ENCODE results near the gene KCNH6.

Gene KCNH6

GRCh38 chr17:63514974-63515373 is 8.2 kb upstream of the KCNH6 start:
- TF ChIP-seq, protein P1, sequence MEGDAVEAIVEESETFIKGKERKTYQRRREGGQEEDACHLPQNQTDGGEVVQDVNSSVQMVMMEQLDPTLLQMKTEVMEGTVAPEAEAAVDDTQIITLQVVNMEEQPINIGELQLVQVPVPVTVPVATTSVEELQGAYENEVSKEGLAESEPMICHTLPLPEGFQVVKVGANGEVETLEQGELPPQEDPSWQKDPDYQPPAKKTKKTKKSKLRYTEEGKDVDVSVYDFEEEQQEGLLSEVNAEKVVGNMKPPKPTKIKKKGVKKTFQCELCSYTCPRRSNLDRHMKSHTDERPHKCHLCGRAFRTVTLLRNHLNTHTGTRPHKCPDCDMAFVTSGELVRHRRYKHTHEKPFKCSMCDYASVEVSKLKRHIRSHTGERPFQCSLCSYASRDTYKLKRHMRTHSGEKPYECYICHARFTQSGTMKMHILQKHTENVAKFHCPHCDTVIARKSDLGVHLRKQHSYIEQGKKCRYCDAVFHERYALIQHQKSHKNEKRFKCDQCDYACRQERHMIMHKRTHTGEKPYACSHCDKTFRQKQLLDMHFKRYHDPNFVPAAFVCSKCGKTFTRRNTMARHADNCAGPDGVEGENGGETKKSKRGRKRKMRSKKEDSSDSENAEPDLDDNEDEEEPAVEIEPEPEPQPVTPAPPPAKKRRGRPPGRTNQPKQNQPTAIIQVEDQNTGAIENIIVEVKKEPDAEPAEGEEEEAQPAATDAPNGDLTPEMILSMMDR (IDR thresholded peaks at IDR 0.05; ENCODE audit: low read depth, low read length): no peak
- H3K4me3 ChIP-seq (ENCODE audit: low read depth, low read length): no peak overlapping the region
- in situ Hi-C loops (cut with HindIII; ENCODE audit: low sequenced_read_pairs): no loop called here
- DNase-seq (ENCODE audit: low read depth, low spot score): no peak

DNA sequence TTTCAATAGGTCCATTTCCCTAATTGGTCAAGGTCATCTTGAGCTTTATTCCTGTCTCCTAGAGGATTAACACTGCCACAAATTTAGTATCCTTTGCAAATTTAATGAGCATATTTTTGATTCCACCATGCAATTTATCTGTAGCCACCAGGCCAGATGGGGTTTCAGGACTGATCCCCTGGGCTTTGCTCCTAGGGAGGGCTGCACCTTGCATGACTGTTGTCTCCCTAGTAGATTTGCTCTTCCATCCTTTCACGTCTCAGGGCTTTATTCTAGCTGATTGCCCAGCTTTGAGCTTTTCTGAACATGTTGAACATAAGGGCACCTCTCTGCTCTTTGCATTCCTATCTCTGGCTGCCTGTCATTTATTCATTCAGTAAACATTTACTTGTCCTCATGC is 7.7 kb upstream of the KCNH6 start:
- H3K4me3 ChIP-seq (ENCODE audit: low read depth, low read length): no peak overlapping the region
- TF ChIP-seq, protein P1 (IDR thresholded peaks at IDR 0.05; ENCODE audit: low read depth, low read length): no peak
- DNase-seq (ENCODE audit: low read depth, low spot score): no peak
- in situ Hi-C loops (cut with HindIII; ENCODE audit: low sequenced_read_pairs): no loop called here

- DNase-seq (ENCODE audit: low read depth, low spot score): peak; percentile 7
- in situ Hi-C loops (cut with HindIII; ENCODE audit: low sequenced_read_pairs): no loop called here
- TF ChIP-seq, protein P1 (IDR thresholded peaks at IDR 0.05; ENCODE audit: low read depth, low read length): no peak
- no peak overlapping the region for H3K4me3 ChIP-seq (ENCODE audit: low read depth, low read length)
Measured at GRCh38 chr17:63516910-63517824, 6.0 kb upstream of the KCNH6 start.

DNA sequence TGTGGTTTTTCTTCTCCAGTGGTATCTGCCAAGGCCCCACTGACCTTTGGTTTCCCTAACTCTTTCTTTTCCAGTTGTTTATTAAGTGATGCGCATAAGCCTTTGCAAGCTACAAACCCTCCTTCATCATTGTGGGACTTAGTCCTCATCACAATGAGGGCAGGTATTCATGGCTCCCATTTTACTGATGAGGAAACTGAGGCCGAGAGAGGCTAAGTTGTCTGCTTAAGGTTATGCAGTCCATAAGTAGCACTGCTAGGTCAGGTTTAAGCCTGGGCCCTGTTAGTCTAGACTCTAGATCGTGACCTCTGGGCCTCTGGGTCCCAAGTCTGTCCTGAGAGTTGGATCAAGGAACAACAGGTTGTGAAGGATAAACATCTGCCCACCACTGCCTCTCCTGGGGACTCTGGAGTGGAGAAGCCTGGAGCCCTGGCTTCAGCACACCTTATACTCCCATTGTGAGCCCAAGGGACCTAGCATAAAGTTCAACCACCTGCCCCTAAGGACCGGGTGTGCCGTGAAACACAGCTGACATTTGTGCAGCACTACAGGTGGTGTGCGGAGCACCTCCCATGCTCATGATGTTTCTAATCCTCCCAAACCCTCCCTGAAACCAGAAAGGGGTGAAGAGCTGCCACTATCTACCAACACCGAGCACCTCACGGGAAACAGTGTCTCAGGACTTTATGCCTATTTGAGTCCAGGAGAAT is 5.2 kb upstream of the KCNH6 start:
- H3K4me3 ChIP-seq (ENCODE audit: low read depth, low read length): no peak overlapping the region
- in situ Hi-C loops (cut with HindIII; ENCODE audit: low sequenced_read_pairs): no loop called here
- no peak for DNase-seq (ENCODE audit: low read depth, low spot score)
- TF ChIP-seq, protein P1 (IDR thresholded peaks at IDR 0.05; ENCODE audit: low read depth, low read length): no peak

DNA sequence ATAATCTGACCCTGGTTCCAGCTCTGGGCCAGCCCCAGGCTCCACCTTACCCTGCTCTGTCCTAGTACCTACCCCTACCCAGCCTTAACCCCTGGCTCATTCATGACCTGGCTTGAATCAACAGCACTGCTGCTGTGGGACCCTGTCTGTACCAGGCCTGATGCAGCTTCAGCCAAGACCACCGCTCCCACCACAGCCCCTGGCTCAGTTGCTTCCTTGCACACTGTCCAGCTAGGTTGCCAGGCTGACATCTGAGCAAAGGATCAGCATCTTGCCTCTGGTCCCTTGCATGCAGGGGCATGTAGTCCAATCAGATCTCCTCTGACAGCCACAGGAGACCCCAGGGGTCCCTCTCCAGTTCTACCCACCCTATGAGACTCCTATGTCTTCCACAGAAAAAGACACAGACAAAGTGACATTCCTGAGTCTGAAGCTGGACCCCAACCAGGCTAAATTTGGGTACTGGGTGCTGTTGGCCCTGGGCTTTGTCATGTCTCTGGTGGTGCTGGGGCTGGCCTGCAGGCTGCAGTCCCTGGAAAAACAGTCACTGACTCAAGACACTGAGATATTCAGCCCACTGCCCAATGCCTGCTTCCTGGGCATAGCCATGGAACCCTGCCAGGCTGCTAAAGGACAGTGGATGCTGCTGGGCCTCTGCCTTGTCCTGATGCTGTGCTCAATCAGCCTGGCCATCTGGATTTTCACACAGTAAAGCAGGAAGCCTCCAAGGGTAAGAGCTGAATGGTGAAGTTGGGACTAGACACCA is 3.9 kb upstream of the KCNH6 start:
- H3K4me3 ChIP-seq (ENCODE audit: low read depth, low read length): no peak overlapping the region
- in situ Hi-C loops (cut with HindIII; ENCODE audit: low sequenced_read_pairs): no loop called here
- TF ChIP-seq, protein P1 (IDR thresholded peaks at IDR 0.05; ENCODE audit: low read depth, low read length): no peak
- DNase-seq (ENCODE audit: low read depth, low spot score): no peak
